ENCODE data around the gene ADIPOQ. TPM values are rescaled to one million over a fixed set of nuclear protein-coding genes. Genes with fewer than 3 reads are reported as not detected.
"Not testable (repeated sequence)": the region's sequence is repeated elsewhere in the genome, so short reads cannot be mapped to it uniquely, and the experiment has no call there.

Gene ADIPOQ
- polyA plus RNA-seq, 3 donors, result not detected

DNA sequence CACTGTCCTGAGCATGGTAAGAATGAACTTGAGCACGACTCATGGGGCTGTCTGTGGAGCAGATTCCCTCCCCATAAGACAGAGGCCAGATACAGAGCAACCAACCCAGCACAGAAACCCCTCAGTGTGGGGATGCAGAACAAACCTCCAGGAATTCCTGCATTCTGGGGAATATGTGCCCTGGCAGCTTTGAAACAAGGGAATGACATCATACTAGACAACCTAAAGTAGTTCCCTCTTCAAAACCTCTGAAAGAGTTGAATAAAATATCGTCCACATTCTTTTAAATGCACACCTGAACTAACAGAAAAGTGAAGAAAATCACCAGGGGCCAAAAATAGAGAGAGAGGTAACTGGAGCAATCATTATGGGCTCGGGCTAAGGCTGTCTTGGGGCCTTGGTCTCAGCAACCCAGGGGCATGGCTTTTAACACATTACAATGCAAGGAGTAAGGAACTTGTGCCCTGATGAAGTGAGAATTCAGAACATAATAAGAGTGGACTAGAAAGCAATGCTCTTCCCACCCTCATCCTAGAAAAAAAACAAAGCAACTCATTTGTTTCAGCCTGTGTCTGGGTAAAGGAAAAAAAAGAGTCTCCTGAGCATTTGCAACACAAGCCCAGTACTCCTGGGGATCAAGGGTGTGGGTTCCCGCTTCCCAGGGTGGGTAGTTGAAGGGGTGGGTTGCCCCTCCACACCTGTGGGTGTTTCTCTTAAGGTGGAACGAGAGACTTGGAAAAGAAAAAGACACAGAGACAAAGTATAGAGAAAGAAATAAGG lies 43.9 kb downstream of the ADIPOQ start:
- H3K27ac ChIP-seq (ENCODE audit: low read depth in 1 of 2, low read length in 2 of 2), result no peak overlapping the region
- Mint-ChIP-seq H3K27me3 (ENCODE audit: low read depth in 3 of 3) (peaks cover 1 to 4% (median 2%) of the 10 kb centered on the region in 3 donors), H3K36me3 (no peaks in the 10 kb centered on the region), H3K4me1 (peaks cover 18% of the 10 kb centered on the region), H3K27ac (no peak overlapping the region), H3K9me3 (peaks cover 4 to 9% (median 7%) of the 10 kb centered on the region in 7 donors), H3K4me3 (no peak overlapping the region)
- no peaks in the 10 kb centered on the region for H3K9me3 ChIP-seq (replicated peaks in 1 of 2; ENCODE audit: control insufficient read depth in 1 of 2, insufficient read depth in 1 of 2, low read length in 2 of 2)
- no peaks in the 10 kb centered on the region for H3K36me3 ChIP-seq (replicated peaks in 1 of 2; ENCODE audit: control insufficient read depth in 1 of 2, insufficient read depth in 2 of 2, low read length in 2 of 2)
- TF ChIP-seq, protein P1, sequence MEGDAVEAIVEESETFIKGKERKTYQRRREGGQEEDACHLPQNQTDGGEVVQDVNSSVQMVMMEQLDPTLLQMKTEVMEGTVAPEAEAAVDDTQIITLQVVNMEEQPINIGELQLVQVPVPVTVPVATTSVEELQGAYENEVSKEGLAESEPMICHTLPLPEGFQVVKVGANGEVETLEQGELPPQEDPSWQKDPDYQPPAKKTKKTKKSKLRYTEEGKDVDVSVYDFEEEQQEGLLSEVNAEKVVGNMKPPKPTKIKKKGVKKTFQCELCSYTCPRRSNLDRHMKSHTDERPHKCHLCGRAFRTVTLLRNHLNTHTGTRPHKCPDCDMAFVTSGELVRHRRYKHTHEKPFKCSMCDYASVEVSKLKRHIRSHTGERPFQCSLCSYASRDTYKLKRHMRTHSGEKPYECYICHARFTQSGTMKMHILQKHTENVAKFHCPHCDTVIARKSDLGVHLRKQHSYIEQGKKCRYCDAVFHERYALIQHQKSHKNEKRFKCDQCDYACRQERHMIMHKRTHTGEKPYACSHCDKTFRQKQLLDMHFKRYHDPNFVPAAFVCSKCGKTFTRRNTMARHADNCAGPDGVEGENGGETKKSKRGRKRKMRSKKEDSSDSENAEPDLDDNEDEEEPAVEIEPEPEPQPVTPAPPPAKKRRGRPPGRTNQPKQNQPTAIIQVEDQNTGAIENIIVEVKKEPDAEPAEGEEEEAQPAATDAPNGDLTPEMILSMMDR (IDR thresholded peaks at IDR 0.05), result no peak
- no peak overlapping the region for H3K4me3 ChIP-seq (replicated peaks in 1 of 3; ENCODE audit: low read depth in 2 of 3, low read length in 3 of 3)
- H3K9ac ChIP-seq (ENCODE audit: insufficient read depth, low read length, poor library complexity, severe bottlenecking), result no peak overlapping the region
- intact Hi-C loops (cut with micrococcal nuclease), result no loop called here
- H3K4me1 ChIP-seq (ENCODE audit: control insufficient read depth in 1 of 2, insufficient read depth in 2 of 2, low read length in 2 of 2), result peaks cover 4 to 11% of the 10 kb centered on the region in 2 donors
- WGBS (ENCODE audit: insufficient coverage), result no CpG with 5 or more reads among the region's 5 CpGs
- no peak overlapping the region for H2AFZ ChIP-seq (ENCODE audit: insufficient read depth, low read depth, low read length, poor library complexity, severe bottlenecking)
- H3K4me2 ChIP-seq (replicated peaks; ENCODE audit: extremely low read depth, low read length, poor library complexity, severe bottlenecking), result no peak overlapping the region
- H3K79me2 ChIP-seq (ENCODE audit: insufficient read depth, low read length), result no peaks in the 10 kb centered on the region
- no peak for DNase-seq
- no peaks in the 10 kb centered on the region for H4K20me1 ChIP-seq (ENCODE audit: insufficient read depth, low read length)
- no peaks in the 10 kb centered on the region for H3K27me3 ChIP-seq (ENCODE audit: control insufficient read depth in 2 of 2, insufficient read depth in 2 of 2, low read length in 2 of 2)

DNA sequence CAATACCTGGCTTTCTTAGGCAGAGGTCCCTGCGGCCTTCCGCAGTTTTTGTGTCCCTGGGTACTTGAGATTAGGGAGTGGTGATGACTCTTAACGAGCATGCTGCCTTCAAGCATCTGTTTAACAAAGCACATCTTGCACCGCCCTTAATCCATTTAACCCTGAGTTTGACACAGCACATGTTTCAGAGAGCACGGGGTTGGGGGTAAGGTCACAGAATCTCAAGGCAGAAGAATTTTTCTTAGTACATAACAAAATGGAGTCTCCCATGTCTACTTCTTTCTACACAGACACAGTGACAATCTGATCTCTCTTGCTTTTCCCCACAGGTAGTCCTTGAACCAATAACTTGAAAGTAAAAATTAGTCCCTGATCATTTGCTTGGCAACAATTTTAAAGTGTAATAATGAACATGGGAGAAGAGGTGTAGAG lies 45.0 kb downstream of the ADIPOQ start:
- H3K9ac ChIP-seq (ENCODE audit: insufficient read depth, low read length, poor library complexity, severe bottlenecking); H3K36me3 Mint-ChIP-seq; H3K4me2 ChIP-seq (replicated peaks; ENCODE audit: extremely low read depth, low read length, poor library complexity, severe bottlenecking); DNase-seq; H3K27ac Mint-ChIP-seq; H3K4me1 ChIP-seq (ENCODE audit: control insufficient read depth in 1 of 2, insufficient read depth in 2 of 2, low read length in 2 of 2); H4K20me1 ChIP-seq (ENCODE audit: insufficient read depth, low read length); H3K27me3 Mint-ChIP-seq (ENCODE audit: low read depth in 3 of 3); H3K79me2 ChIP-seq (ENCODE audit: insufficient read depth, low read length); H3K27me3 ChIP-seq (ENCODE audit: control insufficient read depth in 2 of 2, insufficient read depth in 2 of 2, low read length in 2 of 2); H3K27ac ChIP-seq (ENCODE audit: low read depth in 1 of 2, low read length in 2 of 2); H3K4me3 ChIP-seq (replicated peaks in 1 of 3; ENCODE audit: low read depth in 2 of 3, low read length in 3 of 3); intact Hi-C loops (cut with micrococcal nuclease); H3K9me3 ChIP-seq (replicated peaks in 1 of 2; ENCODE audit: control insufficient read depth in 1 of 2, insufficient read depth in 1 of 2, low read length in 2 of 2); H3K4me3 Mint-ChIP-seq; H3K36me3 ChIP-seq (replicated peaks in 1 of 2; ENCODE audit: control insufficient read depth in 1 of 2, insufficient read depth in 2 of 2, low read length in 2 of 2); H3K9me3 Mint-ChIP-seq; H2AFZ ChIP-seq (ENCODE audit: insufficient read depth, low read depth, low read length, poor library complexity, severe bottlenecking): not testable (repeated sequence)
- WGBS (ENCODE audit: insufficient coverage), result no CpG with 5 or more reads among the region's 5 CpGs
- H3K4me1 Mint-ChIP-seq, result peaks cover 11% of the 10 kb centered on the region
